ENCODE measurements around the gene MLLT10.

Gene MLLT10

DNA sequence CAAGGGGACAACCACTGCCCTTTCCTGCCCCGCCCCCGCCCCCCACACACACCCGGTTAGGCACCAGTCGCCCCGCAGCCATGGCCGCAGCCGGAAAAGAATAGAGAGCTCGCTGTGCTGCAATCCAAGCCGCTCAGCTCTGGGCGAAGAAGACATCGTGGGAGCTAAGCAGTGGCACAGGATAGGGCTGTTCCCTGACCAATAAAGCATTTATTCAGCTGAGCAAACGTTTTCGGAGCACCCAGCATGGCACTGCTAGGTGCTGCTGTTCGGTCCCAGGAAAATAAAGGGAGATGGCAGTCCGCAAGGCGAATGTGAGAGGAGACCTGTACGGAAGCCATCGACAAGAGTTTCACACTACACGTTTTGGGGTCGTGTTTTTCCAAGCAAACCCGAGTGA, 26.9 kb upstream of the MLLT10 start:
- Histone ChIP-seq H4K20me1 (ENCODE audit: insufficient read depth, low read length) (no peaks in the 10 kb centered on the region), H2AFZ (ENCODE audit: low read depth, low read length) (no peak overlapping the region), H3K4me2 (ENCODE audit: insufficient read depth, low read length) (no peak overlapping the region), H3K4me3 (ENCODE audit: low read depth in 1 of 2, low read length in 2 of 2) (no peak overlapping the region), H3K9me3 (ENCODE audit: insufficient read depth, low read length, severe bottlenecking) (no peaks in the 10 kb centered on the region), H3K36me3 (ENCODE audit: insufficient read depth, low read length) (no peaks in the 10 kb centered on the region), H3K27ac (ENCODE audit: low read length) (no peak overlapping the region), H3K27me3 (ENCODE audit: insufficient read depth, low read length, poor library complexity) (peaks cover 42% of the 10 kb centered on the region), H3K9ac (ENCODE audit: low read depth, low read length) (no peak overlapping the region), H3K4me1 (ENCODE audit: insufficient read depth, low read length) (no peaks in the 10 kb centered on the region), H3K79me2 (ENCODE audit: insufficient read depth, low read length) (no peaks in the 10 kb centered on the region)
- DNase-seq = no peak
- ATAC-seq (ENCODE audit: insufficient read depth, low read depth) = no peak
- TF ChIP-seq, protein P1, sequence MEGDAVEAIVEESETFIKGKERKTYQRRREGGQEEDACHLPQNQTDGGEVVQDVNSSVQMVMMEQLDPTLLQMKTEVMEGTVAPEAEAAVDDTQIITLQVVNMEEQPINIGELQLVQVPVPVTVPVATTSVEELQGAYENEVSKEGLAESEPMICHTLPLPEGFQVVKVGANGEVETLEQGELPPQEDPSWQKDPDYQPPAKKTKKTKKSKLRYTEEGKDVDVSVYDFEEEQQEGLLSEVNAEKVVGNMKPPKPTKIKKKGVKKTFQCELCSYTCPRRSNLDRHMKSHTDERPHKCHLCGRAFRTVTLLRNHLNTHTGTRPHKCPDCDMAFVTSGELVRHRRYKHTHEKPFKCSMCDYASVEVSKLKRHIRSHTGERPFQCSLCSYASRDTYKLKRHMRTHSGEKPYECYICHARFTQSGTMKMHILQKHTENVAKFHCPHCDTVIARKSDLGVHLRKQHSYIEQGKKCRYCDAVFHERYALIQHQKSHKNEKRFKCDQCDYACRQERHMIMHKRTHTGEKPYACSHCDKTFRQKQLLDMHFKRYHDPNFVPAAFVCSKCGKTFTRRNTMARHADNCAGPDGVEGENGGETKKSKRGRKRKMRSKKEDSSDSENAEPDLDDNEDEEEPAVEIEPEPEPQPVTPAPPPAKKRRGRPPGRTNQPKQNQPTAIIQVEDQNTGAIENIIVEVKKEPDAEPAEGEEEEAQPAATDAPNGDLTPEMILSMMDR (IDR thresholded peaks at IDR 0.05; ENCODE audit: borderline replicate concordance, extremely low read depth, low read length, poor library complexity, severe bottlenecking) = no peak
- no peak for TF ChIP-seq EZH2 (IDR thresholded peaks at IDR 0.05; ENCODE audit: borderline replicate concordance, low read depth, low read length, severe bottlenecking)

DNA sequence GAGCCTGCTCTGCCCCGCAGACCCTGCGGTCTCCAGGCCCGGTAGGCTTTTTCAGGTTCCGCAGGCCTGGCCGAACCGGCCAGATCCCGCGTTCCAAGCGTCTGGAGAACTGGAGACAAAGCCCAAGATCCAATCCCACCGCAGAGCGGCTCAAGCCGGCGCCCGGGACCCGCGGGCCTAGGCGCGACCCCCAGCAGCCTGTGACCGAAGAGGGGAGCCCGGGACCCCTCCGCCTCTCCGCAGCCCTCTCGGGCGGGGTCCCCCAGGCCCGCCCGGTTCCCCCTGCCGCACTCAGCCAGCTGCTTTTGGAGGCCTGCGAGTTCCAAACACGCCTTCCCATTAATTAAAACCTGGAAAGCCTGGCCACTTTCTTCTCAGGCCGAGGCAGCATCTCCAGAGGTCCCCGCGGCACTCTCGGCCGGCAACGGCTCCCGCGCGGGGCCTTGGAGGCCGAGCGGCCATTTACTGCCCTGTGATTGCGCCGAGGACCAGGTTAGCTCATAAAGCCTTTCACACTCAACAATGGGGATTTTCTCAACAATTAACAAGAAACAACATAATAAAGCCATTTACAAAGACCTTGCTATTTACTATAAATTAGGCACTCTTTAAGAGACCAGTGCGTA, 25.2 kb upstream of the MLLT10 start:
- Histone ChIP-seq H3K9me3 (ENCODE audit: insufficient read depth, low read length, severe bottlenecking) (no peaks in the 10 kb centered on the region), H3K27me3 (ENCODE audit: insufficient read depth, low read length, poor library complexity) (peaks cover 43% of the 10 kb centered on the region), H3K79me2 (ENCODE audit: insufficient read depth, low read length) (no peaks in the 10 kb centered on the region), H3K4me3 (ENCODE audit: low read depth in 1 of 2, low read length in 2 of 2) (no peak overlapping the region), H3K36me3 (ENCODE audit: insufficient read depth, low read length) (no peaks in the 10 kb centered on the region), H3K27ac (ENCODE audit: low read length) (no peak overlapping the region), H3K9ac (ENCODE audit: low read depth, low read length) (no peak overlapping the region), H3K4me1 (ENCODE audit: insufficient read depth, low read length) (no peaks in the 10 kb centered on the region), H4K20me1 (ENCODE audit: insufficient read depth, low read length) (no peaks in the 10 kb centered on the region), H3K4me2 (ENCODE audit: insufficient read depth, low read length) (no peak overlapping the region), H2AFZ (ENCODE audit: low read depth, low read length) (no peak overlapping the region)
- TF ChIP-seq, protein P1 (IDR thresholded peaks at IDR 0.05; ENCODE audit: borderline replicate concordance, extremely low read depth, low read length, poor library complexity, severe bottlenecking) = no peak
- ATAC-seq (ENCODE audit: insufficient read depth, low read depth) (no peak), DNase-seq (no peak)

DNA sequence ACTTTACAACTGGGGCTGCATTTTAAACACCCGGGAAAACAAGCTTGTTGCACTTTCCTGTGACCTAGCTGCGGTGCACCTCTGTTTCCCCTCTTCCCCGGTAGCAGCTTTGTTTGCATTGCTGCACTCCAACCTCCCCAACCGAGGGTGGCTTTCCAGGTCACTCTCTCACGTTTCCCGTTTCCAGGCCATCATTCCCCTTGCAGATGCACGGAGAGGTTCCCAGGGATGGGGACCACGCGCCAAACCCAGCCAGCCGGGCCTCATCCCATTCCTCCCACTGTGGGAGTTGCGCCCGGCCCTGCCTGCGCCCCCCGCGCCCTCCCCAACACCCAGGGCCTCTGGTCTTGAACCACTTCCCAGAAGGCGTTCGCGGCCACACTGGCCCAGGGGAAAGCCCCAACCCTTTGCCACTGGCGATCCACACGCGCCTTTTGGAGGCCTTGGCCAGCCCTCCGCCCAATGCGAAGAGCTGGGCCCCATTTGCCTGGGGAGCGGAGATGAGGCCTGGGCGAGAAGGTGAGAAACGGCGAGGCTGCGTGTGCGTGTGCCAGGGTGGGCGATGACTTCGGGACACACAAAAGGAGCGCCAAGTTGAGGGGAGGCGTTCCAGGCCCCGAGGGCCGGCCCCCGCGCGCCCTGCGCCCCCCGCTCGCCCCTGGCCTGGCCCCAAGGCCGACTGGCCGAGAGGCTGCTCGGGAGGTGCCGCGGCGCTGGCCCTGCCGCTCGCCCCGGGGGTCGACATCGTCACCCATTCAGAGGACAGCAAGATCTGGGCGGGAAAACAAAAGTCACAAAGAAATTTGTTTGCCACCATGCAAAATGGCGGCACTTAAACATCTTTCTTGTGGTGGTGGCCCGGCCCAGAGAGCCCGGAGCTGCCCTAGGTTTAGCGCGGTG, 24.4 kb upstream of the MLLT10 start:
- no peak for DNase-seq
- no peaks in the 10 kb centered on the region for H4K20me1 ChIP-seq (ENCODE audit: insufficient read depth, low read length)

More for the DNA sequence above, 24.4 kb upstream of the MLLT10 start:
- H2AFZ ChIP-seq (ENCODE audit: low read depth, low read length) = no peak overlapping the region
- no peak overlapping the region for H3K4me2 ChIP-seq (ENCODE audit: insufficient read depth, low read length)
- H3K27me3 ChIP-seq (ENCODE audit: insufficient read depth, low read length, poor library complexity) = peaks cover 39% of the 10 kb centered on the region
- H3K9me3 ChIP-seq (ENCODE audit: insufficient read depth, low read length, severe bottlenecking) = no peaks in the 10 kb centered on the region
- no peaks in the 10 kb centered on the region for H3K36me3 ChIP-seq (ENCODE audit: insufficient read depth, low read length)
- no peak overlapping the region for H3K4me3 ChIP-seq (ENCODE audit: low read depth in 1 of 2, low read length in 2 of 2)
- no peak for TF ChIP-seq EZH2 (IDR thresholded peaks at IDR 0.05; ENCODE audit: borderline replicate concordance, low read depth, low read length, severe bottlenecking)
- TF ChIP-seq, protein P1 (IDR thresholded peaks at IDR 0.05; ENCODE audit: borderline replicate concordance, extremely low read depth, low read length, poor library complexity, severe bottlenecking) = no peak
- no peaks in the 10 kb centered on the region for H3K79me2 ChIP-seq (ENCODE audit: insufficient read depth, low read length)
- no peak overlapping the region for H3K9ac ChIP-seq (ENCODE audit: low read depth, low read length)
- no peak for ATAC-seq (ENCODE audit: insufficient read depth, low read depth)
- H3K4me1 ChIP-seq (ENCODE audit: insufficient read depth, low read length) = no peaks in the 10 kb centered on the region
- no peak overlapping the region for H3K27ac ChIP-seq (ENCODE audit: low read length)

Data from DND-41 (cell line).